ENCODE data around the gene MLLT6. TPM values are rescaled to one million over a fixed set of nuclear protein-coding genes. Genes with fewer than 3 reads are reported as not detected.
A peak's percentile ranks its signal among the peaks of the same experiment; 100 is the strongest.

The MLLT6 gene
- total and polyA plus RNA-seq, 2 of the 13 experiments (the other 11 are each of a cell fraction or from before 2014, with no cell fraction given) = 50.7 to 69.5 TPM

- TF ChIP-seq ZNF362 (CRISPR knock-in tag; IDR thresholded peaks at IDR 0.05; ENCODE audit: borderline replicate concordance) (no peak), CC2D1A (CRISPR knock-in tag; IDR thresholded peaks at IDR 0.05) (no peak), PHF20 (CRISPR knock-in tag; IDR thresholded peaks at IDR 0.05) (no peak), ZMAT3 (CRISPR knock-in tag; conservative IDR thresholded peaks at IDR 0.05) (no peak), SALL2 (CRISPR knock-in tag; IDR thresholded peaks at IDR 0.05) (no peak), ZNF18 (CRISPR knock-in tag; IDR thresholded peaks at IDR 0.05; ENCODE audit: insufficient replicate concordance) (peak; percentile 63), ZBTB39 (CRISPR knock-in tag; IDR thresholded peaks at IDR 0.05) (peak; percentile 68; the same call in 1 of the 2 replicates), ZNF512 (CRISPR knock-in tag; IDR thresholded peaks at IDR 0.05) (no peak), ZNF33B (CRISPR knock-in tag; IDR thresholded peaks at IDR 0.05) (no peak), MAFG (CRISPR knock-in tag; IDR thresholded peaks at IDR 0.05) (no peak), KLF11 (CRISPR knock-in tag; IDR thresholded peaks at IDR 0.05) (no peak), ZSCAN12 (CRISPR knock-in tag; IDR thresholded peaks at IDR 0.05) (no peak), ZNF597 (CRISPR knock-in tag; IDR thresholded peaks at IDR 0.05) (no peak), DMAP1 (CRISPR knock-in tag; IDR thresholded peaks at IDR 0.05) (no peak), ZNF710 (CRISPR knock-in tag; IDR thresholded peaks at IDR 0.05; ENCODE audit: borderline replicate concordance) (0 out of 2 replicates have a peak, but pooled peaks have one; percentile 36), ZNF670 (CRISPR knock-in tag; IDR thresholded peaks at IDR 0.05; ENCODE audit: borderline replicate concordance) (no peak), ZBTB34 (CRISPR knock-in tag; IDR thresholded peaks at IDR 0.05) (no peak), ZFP36L2 (CRISPR knock-in tag; IDR thresholded peaks at IDR 0.05) (no peak)
Measured at GRCh38 chr17:38705803-38706504, 881 bp downstream of the MLLT6 start (continued).

All from HepG2 (cell line).